Cardiac septum (tissue), 1 donor: ENCODE measurements around the gene ERVFRD-1. TPM values are rescaled to one million over a fixed set of nuclear protein-coding genes. Genes with fewer than 3 reads are reported as not detected.

Experiments
- DNase-seq: peaks from one replicate; pipeline ENCODE4 v3.0.0-alpha.2; 2020; ENCODE audit warnings: low spot score
- intact Hi-C: fragments of 100-400 bp; cut with DNase I; formaldehyde crosslinking; loops from one replicate; pipeline ENCODE4 v1.14.0; 2022
- long read RNA-seq: library from polyadenylated mRNA; unstranded; transcript quantifications from one replicate; pipeline ENCODE4 v2.0.0, GENCODE V29; 2021
- total RNA-seq: library from RNA; stranded (reverse); fragmentation: NEBNext Ultra II Directional; extraction: Animal tissue kit (Norgen Biotek cat#: 25700); gene quantifications from one replicate; pipeline ENCODE4 v1.2.1, GENCODE V29; 2021
- donor health status: DM: no; HTN: no; CAD: no.

The ERVFRD-1 gene
- total RNA-seq = not detected
- long read RNA-seq = 0 reads

GRCh38 chr6:11110921-11111768 is at the start of gene ERVFRD-1:
Gene ERVFRD-1 (minus strand): TSS chr6:11111725. CDS start chr6:11105310, 6,415 bp downstream.
- intact Hi-C loops = no loop called here
- no peak for DNase-seq

- intact Hi-C loops = no loop called here
- DNase-seq = no peak
Measured at GRCh38 chr6:11160199-11160598, 48.7 kb upstream of the ERVFRD-1 start.

- DNase-seq = no peak
- intact Hi-C loops = no loop called here
Measured at GRCh38 chr6:11155589-11155988, 44.1 kb upstream of the ERVFRD-1 start.

- no peak for DNase-seq
- intact Hi-C loops = no loop called here
Measured at GRCh38 chr6:11153447-11153846, 41.9 kb upstream of the ERVFRD-1 start.

- DNase-seq = no peak
- intact Hi-C loops = no loop called here
Measured at GRCh38 chr6:11152581-11152980, 41.1 kb upstream of the ERVFRD-1 start.

- no peak for DNase-seq
- intact Hi-C loops = no loop called here
Measured at GRCh38 chr6:11151488-11151887, 40.0 kb upstream of the ERVFRD-1 start.

GRCh38 chr6:11149551-11149950 is 38.0 kb upstream of the ERVFRD-1 start:
- no peak for DNase-seq
- intact Hi-C loops = no loop called here

- DNase-seq = no peak
- intact Hi-C loops = no loop called here
Measured at GRCh38 chr6:11146117-11146826, 34.7 kb upstream of the ERVFRD-1 start.

- DNase-seq = peak; percentile 91
- intact Hi-C loops = loop anchor here (1.0 kb wide), 1 partner anchor 352 kb away; no protein-coding TSS in a partner anchor
Measured at GRCh38 chr6:11144393-11144851, 32.9 kb upstream of the ERVFRD-1 start.

- intact Hi-C loops = loop anchor here (1.0 kb wide), 1 partner anchor 353 kb away; no protein-coding TSS in a partner anchor
- peak; percentile 92 for DNase-seq
Measured at GRCh38 chr6:11143394-11144371, 32.2 kb upstream of the ERVFRD-1 start.

GRCh38 chr6:11142296-11143027 is 30.9 kb upstream of the ERVFRD-1 start:
- intact Hi-C loops = no loop called here
- DNase-seq = no peak

- intact Hi-C loops = no loop called here
- no peak for DNase-seq
Measured at GRCh38 chr6:11141295-11141694, 29.8 kb upstream of the ERVFRD-1 start.

- no peak for DNase-seq
- intact Hi-C loops = no loop called here
Measured at GRCh38 chr6:11140056-11140455, 28.5 kb upstream of the ERVFRD-1 start.

GRCh38 chr6:11139051-11139960 is 27.8 kb upstream of the ERVFRD-1 start:
- DNase-seq = no peak
- intact Hi-C loops = no loop called here

- intact Hi-C loops = no loop called here
- no peak for DNase-seq
Measured at GRCh38 chr6:11136809-11137208, 25.3 kb upstream of the ERVFRD-1 start.

- DNase-seq = no peak
- intact Hi-C loops = no loop called here
Measured at GRCh38 chr6:11133281-11133680, 21.8 kb upstream of the ERVFRD-1 start.

- DNase-seq = no peak
- intact Hi-C loops = no loop called here
Measured at GRCh38 chr6:11132194-11132888, 20.8 kb upstream of the ERVFRD-1 start.
